CD4-positive, alpha-beta T cell treated with Interleukin-12 subunit alpha and Interleukin-12 subunit beta, for 1 hour (primary cell): ENCODE data around the gene FAM180B.
"Not testable (repeated sequence)": the region's sequence is repeated elsewhere in the genome, so short reads cannot be mapped to it uniquely, and the experiment has no call there.

ENCODE experiments used
- DNase-seq: peaks from one replicate; pipeline ENCODE4 v3.0.0-alpha.2; 2020

FAM180B gene

DNA sequence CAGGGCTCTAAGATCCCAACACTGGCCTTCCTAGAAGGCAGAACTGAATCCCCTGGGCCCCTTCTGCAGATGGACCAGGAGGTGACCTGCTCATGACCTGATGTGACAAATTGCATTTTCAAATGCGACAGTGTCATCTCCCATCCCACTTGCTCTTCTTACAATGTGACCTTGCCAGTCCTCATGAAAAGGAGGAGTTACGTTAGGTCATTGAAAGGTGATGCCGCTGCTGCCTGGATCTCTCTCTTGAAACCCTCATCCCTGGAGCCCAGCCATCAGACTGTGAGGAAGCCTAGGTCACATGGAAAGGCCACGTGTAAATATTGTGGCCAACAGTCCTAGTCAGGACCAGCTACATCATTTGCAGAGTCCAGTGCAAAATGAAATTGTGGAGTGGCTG is 13.4 kb downstream of the FAM180B start:
- DNase-seq: no peak

DNA sequence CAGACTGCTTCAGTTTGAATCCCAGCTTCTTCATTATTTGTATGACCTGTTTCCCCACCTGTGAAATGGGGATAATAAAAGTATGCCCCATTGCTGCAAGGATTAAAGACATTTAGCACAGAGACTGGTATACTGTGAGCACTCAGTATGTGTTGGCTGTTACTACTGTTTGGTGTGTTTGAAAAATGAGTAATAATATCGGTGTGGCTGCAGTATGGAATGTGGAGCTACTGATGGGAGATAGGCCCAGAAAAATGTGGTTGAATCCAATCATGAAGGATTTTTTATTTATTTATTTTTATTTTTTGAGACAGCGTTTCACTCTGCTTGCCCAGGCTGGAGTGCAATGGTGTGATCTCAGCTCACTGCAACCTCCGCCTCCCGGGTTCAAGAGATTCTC is 16.8 kb downstream of the FAM180B start:
- DNase-seq: no peak

GRCh38 chr11:47605921-47606320 is 19.4 kb downstream of the FAM180B start:
- DNase-seq: no peak

- DNase-seq: no peak
These were observed 20.3 kb downstream of the FAM180B start for GRCh38 chr11:47606731-47607130.

GRCh38 chr11:47607380-47607779 is 20.9 kb downstream of the FAM180B start:
- no peak for DNase-seq

DNA sequence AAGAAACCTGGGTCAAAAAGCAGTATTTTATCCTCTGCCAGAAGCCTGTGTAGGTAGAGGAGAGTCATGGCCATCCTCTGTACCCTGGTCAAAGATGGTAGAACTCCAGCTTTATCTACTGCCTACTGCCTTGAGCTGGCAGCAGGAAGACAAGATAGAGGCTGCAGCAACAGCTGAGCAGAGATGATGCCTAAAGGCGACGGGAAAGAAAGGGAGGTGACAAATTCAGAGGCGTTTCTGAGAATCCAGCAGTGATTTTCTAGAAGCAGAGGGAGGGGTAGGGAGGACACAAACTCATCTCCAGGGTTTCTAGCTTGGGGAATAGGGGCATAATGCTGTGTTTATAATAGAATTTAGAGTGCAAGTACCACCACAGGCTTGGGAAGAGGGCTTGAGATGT is 23.2 kb downstream of the FAM180B start:
- no peak for DNase-seq

DNA sequence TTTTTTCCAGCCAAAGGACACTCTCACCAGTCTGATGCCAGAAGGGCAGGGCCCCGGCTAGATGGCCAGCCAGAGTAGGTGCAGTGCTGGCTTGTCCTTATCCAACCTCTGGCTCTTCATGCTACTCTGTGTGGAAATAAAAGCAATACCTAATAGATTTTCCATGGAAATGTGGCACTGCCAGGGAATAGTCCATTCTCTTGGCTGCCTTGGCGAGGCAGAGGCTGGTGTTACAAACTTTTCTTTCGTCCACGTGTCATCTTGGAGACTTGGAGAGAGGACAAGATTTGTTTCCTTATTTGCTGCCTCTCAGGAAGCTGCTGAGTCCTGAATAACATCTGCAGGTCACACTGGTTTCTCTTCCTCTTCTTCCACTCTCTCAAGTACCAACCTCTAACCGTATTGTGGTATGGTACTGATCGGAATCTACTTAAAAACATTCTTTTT is 24.9 kb downstream of the FAM180B start:
- DNase-seq: no peak

GRCh38 chr11:47615249-47615648 is 28.8 kb downstream of the FAM180B start:
- DNase-seq: no peak

- peak; percentile 5 for DNase-seq
These were observed 30.4 kb downstream of the FAM180B start for GRCh38 chr11:47616726-47617416.

DNA sequence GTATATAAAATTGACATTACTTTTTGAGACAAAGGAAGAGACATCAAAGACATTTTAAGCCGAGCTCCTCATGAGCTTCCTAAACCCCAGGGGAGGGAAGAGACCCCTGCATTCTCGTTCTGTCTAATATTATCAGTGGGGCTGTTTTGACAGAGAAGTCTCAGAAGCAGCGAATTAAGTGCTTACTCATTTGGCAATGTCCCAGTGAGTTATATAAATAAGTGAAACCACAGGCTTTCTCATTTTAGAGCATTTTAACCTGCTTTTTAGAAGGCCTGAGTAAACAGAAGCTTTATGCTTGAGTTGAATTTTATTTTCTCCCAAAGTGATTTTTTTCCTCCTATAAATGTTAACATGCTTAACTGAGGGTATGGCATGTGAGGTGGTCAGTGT is 30.9 kb downstream of the FAM180B start:
- no peak for DNase-seq

DNA sequence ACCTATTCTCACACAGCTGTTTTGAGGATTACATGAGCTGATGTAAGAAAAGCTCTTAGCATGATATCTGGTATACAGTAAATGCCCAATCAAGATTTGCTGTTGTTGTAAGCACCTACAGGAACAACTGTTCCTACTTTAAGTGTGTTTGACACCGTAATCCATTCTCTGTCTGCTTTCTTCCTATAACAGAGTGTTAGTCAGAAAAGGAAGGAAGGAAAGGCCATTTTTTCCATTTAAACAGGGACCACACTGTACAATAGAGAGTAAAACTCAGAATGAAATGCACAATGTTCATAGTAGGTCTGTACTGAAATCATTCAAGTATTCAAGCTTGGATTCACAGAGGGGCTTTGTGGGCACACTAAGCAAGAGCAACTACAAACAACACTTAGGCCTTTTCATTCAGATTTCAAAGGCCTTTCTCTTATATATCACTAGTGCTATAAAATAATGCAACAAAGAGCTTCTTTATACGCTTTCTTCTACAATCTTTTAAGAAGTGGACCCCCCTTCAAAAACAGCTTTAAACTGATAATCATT is 34.4 kb downstream of the FAM180B start:
- no peak for DNase-seq

GRCh38 chr11:47626234-47626633 is 39.8 kb downstream of the FAM180B start:
- DNase-seq: no peak

DNA sequence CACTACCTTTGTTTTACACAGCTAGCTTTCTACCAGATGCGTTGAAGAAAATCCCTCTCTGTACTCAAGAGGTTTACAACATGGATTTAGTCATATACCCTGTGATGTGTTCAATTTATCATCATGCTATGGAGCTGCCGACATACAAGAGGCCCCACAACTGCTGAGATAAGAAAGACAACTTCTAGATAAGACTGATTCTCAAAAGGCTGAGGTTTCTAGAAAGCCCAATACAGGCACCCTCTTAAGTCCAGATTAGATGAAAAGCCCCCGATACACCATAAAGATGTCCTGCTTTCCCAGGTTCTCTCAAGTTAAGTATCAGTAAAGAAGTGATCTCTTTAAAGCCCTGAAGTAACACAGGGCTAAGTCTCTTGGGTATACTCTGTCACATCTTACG is 41.5 kb downstream of the FAM180B start:
- DNase-seq: no peak

GRCh38 chr11:47631473-47631872 is 45.0 kb downstream of the FAM180B start:
- no peak for DNase-seq

GRCh38 chr11:47636331-47636730 is 49.9 kb downstream of the FAM180B start:
- not testable (repeated sequence) for DNase-seq
